Hematopoietic multipotent progenitor cell (in vitro differentiated cells): Measurements from ENCODE around the gene TTC27. TPM values are rescaled to one million over a fixed set of nuclear protein-coding genes. Genes with fewer than 3 reads are reported as not detected.
"Not testable (repeated sequence)": the region's sequence is repeated elsewhere in the genome, so short reads cannot be mapped to it uniquely, and the experiment has no call there.

Experiments
- DNase-seq, 3 donors: peaks; one replicate each; pipeline ENCODE4 v3.0.0-alpha.2; 2011 to 2015; ENCODE audit warnings: low read depth in 2 of 3, low spot score in 2 of 3
- total RNA-seq: library from RNA; depleted of rRNA; stranded (reverse); fragments of >200 nt; gene quantifications from one replicate; pipeline ENCODE4 v1.2.3, GENCODE V29; 2012

TTC27 gene
- total RNA-seq, 1 donor = 17.5 TPM

DNA sequence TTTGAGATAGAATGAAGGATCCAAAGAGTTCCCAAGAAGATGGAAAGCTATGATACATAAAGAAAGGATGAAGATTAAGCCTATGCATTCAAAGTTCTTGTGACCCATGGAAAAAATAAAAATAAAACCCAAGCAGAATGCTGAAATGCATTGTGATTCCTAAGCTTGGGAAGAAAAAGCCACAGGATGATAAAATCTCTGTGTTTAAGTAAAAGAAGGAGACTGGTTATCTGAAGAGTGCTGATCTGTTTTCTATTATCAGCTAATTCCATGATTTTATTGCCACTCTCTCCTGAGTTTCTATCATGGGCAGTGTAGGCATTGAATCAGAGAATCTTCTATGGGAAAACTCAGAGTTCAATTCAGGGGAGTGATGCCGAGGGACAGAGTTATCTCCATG is 215.8 kb downstream of the TTC27 start:
- no peak for DNase-seq

DNA sequence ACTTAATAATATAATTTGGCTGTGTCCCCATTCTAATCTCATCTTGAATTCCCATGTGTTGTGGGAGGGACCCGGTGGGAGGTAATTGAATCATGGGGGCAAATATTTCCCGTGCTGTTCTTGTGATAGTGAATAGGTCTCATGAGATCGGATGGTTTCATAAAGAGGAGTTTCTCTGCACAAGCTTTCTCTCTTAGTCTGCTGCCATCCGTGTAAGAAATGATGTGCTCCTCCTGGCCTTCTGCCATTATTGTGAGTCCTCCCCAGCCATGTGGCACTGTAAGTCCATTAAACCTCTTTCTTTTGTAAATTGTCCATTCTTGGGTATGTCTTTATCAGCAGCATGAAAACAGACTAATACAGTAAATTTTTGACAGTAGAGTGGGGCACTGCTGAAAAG is 216.4 kb downstream of the TTC27 start:
- DNase-seq = no peak

DNA sequence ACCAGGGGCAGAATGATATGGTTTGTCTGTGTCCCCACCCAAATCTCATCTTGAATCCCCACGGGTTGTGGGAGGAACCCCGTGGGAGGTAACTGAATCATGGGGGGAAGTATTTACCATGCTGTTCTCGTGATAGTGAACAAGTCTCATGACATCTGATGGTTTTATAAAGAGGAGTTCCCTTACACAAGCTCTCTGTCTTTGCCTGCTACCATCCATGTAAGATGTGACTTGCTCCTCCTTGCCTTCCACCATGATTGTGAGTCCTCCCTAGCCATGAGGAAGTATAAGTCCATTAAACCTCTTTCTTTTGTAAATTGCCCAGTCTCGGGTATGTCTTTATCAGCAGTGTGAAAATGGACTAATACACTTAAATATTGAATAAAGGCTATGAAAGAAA is 218.4 kb downstream of the TTC27 start:
- DNase-seq = not testable (repeated sequence)

DNA sequence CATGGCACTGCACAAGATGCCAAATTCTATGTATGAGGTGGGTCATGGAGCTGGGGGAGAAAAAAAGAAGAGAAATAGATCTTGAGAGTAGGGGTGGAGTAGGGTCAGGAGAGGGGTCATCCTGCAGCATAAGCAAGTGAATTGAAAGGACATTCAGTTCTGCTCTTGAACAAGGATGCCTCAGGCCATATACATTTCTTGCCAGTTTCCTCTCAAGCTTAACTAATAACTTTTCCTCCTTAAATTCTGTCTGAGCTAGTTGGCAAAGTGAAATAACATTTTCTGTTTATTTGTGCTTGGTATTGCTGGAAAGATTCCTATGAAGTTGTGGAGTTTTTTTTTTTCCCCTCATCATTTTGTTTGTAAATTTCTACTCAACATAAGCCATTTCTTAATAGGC is 219.9 kb downstream of the TTC27 start:
- DNase-seq = no peak

DNA sequence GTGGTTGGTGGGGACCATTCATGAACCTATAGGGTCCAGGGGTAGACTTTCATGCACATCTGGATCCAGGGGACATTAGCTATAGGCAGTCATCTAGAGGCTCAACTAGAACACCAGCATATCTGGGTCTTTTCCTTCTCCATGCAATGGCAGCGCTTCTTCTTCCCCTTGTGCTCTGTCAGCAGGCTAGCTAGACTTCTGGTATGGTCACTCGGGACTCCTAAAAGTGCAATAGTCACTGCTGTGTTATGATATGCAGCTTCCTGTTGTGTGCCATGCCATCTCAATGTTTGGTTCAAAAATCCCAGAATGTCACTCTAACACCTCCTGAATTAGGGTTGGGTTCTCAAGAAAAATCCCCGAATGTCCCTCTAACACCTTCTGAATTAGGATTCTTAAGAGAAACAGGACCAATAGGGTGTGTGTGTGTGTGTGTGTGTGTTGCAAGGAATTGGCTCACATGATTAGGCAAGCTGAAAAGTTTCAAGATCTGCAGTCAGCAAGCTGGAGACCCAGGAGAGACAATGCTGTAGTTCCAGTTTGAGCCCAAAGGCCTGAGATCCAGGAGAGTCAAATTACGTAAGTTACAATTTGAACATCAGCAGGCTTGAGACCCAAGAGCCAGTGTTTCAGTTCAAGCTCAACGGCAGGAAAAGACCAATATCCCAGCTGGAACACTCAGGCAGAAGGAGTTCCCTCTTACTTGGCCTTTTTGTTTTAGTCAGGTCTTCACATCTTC is 221.8 kb downstream of the TTC27 start:
- DNase-seq = no peak

DNA sequence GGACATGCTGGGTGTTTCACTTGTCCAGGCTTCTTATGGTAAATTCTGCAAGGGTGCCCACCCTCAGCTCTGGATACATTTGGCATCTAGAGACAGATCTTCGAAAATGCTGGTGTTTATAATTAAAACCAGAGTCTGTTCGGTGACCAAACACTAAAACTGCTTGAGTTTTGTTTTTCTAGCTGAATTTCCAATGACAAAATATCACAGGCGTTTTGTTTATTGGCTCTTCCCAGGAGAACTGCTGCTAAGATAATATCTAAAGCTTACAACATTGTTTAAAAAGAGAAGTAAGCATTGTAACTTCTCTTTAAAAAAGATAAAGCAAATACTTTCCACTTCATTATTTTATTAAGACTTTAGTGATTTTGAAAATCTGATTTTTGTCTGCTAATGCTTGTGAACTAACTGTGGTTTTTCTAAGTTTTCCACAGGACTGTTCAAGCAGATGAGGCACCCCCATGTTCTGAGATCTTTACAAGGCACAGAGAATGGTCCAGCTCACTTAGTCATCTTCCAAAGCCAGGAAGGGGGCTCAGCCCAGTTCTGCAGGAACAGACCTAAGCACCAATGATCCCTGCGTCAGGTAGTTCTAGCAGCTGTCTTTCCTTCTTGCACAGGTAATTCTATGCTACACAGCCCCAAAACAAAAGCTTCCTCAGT is 224.1 kb downstream of the TTC27 start:
- no peak for DNase-seq

DNA sequence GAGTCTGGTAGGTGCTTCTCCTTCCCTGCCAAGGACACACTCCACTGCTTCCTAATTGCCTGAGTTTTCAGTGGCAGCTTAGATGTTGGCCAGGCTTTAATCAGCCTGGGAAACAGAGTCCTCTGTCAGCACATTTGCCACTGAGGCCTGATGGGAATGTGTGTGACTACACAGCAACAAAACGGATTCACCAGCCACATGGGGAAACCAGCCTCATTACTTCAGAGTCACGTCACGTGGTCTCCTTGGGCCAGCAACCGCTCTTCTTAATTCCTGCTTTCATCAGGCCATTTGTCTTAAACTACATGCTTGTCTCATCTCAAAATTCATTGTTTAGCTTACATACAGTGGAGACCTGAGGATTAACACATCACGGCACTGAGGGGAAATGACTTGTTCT is 225.0 kb downstream of the TTC27 start:
- DNase-seq = no peak

DNA sequence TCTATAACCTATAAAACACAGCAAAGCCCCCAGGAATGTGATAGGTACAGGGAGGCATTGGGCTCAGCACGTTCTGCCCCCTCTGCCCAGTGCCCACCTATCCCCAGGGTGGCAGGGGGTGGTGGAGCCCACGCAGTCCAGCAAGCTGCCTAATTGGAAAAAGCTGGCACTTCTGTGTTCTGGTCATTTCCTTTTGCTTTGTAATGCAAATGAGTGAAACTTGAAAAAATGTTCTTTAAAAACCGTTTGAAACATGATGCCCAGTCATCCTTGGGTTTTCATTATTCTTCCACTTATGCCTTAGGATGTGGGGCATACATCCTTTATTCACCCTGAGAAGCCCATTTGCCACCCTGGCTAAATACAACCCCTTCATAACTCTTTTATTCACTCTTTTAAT is 229.0 kb downstream of the TTC27 start:
- no peak for DNase-seq

DNA sequence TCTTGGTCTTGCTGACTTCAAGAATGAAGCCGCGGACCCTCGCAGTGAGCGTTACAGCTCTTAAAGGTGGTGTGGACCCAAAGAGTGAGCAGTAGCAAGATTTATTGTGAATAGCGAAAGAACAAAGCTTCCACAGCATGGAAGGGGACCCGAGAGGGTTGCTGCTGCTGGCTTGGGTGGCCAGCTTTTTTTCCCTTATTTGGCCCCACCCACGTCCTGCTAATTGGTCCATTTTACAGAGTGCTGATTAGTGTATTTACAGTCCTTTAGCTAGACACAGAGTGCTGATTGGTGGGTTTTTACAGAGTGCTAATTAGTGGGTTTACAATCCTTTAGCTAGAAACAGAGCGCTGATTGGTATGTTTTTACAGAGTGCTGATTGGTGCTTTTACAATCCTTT is 230.9 kb downstream of the TTC27 start:
- DNase-seq = no peak

DNA sequence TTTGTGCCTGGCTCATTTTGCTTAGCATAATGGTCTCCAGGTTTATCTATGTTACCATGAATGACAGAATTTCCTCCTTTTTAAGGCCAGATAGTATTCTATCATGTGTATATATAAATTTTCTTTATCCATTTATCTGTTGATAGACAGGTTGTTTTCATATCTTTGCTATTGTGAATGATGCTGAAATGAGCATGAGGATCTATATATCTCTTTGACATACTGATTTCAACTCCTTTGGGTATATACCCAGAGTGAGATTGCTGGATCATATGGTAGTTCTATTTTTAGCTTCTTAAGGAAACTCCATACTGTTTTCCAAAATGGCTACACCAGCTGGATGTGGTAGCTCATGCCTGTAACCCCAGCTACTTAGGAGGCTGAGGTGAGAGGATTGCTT is 232.5 kb downstream of the TTC27 start:
- DNase-seq = no peak

DNA sequence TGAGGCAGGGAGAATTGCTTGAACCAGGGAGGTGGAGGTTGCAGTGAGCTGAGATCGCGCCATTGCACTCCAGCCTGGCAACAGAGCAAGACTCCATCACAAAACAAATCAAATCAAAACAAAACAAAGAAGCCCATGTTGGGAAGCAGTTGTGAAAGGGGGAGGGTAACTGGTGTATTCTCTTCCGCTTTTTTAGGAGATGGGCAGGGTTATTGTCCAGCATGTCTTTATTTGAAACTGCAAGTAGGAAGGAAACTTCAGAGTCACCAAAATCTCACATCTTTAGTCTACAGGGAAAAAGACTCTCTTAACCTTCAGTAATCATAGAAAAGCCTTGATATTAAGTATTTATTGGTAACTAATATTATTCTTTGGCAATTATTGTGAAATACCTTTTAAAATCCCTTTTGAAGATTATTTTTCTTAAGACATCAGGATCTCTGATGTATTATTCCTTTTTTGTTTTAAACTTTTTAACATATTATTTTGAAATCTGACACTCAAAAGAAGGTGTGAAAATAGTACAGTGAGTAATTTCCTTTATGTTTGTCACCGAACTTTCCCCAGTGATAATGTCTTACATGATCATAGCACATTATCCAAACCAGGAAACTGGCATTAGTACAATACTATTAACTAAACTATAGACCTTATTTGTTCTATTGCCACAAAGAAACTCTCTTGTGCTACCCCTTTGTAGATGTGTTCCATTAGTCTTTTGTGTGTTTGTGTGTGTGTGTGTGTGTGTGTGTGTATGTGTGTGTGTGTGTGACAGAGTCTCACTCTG is 234.6 kb downstream of the TTC27 start:
- DNase-seq = no peak

DNA sequence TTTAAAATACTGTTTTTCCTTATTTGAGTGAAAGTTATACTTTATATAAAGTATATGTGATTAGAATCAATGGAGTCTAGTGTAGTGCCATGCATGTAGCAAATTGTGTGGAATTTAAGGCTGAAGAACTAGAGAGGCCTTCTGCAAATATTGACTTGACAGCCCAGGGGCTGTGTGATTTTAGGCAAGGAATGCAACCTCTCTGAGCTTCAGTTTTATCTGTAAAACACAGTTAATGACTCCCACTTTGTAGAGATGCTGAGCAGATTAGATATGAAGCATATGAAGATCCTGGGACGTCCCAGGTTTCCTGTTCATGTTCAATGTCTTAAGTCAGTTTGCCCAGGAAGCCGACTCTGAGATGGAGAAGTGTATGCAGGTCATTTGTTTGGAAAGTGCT is 235.5 kb downstream of the TTC27 start:
- no peak for DNase-seq

DNA sequence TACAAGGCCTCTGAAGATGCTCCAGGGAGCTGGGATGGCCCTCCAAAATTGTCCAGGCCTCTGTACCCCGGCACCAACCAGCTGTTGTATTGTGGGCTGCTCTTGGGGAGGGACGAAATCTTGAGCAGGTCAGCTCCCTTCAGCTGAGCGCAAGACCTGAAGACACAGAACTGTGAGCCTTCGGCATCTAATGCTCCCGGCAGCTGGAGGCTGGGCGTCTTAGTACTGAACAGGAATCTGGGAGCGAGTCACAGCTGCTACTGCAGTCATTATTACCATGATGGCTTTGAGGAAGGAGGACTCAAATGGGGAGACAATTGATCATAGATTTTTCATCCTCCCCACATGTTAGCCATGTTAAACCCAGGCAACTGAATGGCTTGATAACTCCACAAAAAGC is 236.0 kb downstream of the TTC27 start:
- DNase-seq = no peak

DNA sequence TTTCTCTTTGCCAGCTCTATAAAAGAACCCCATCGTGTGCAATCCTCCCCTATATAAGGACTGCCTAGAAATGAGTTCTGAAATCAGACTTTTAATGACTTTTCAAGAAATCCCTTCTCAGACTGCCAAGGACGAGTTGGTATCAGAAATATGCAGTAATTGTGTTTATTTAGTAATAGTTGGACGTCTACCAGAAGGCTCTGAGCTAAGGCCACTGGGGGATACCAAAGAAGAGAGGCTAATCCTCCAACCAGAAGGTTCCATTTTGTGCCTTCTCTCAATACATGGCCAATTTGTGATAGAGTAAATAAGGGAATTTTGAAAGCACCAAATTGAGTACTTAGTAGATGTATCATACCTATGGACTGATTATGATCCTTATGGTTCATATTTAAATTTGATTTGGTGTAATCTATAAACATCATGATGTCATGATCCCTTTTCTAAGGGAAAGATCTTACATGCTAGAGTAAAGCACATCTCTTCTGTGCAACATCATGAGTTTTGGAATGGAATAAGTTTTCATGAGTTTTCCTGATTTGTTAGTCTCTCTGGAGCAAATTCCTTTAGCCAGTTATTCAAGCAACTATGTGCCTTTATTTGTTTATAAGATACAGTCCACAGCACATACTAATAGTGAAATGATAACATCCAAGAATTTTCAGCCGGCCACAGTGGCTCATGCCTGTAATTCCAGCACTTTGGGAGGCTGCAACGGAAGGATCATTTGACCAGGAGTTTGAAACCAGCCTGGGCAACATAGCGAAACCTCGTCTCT is 236.7 kb downstream of the TTC27 start:
- DNase-seq = no peak

DNA sequence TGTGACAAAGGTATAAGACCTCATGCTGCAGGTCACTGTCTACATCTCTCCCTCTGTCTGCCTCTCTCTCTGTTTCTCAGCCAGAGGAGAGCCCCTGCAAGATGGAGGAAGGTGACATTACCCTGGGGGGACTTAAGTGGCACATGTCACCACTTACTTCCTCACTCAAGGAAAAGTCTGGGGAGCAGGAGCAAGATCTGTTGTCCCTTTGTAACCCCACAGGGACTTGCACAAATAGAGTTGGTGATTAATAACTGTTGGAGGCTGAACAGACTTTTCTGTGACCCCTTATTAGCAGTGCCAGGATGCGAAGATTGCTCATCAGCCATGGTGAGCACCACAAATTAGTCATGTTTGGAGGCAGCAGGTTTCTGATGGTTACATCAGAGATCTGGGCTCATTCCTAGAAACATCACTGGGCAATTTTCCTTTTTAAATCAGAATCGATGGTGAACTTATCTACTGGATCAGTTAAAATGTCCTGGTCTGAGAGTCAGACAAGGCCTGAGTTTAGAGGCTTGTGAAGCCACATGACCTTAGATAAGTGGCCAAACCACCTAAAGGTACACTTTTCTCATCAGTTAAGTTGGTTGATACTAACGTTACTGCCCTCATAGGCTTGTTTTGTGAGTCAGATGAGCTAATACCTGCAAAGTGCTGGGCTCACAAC is 237.7 kb downstream of the TTC27 start:
- DNase-seq = no peak

DNA sequence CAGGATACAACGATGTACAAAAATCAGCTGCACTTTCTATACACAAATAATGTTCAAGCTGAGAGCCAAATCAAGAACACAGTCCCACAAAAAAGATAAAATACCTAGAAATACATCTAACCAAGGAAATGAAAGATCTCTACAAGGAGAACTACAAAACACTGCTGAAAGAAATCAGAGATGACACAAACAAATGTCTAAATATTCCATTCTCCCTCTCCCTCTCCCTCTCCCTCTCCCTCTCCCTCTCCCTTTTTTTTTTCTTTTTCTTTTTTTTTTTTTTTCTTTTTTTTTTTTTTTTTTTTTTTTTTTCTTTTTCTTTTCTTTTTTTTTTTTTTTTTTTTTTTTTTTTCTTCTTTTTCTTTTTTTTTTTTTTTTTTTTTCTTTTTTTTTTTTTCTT is 238.6 kb downstream of the TTC27 start:
- DNase-seq = not testable (repeated sequence)
